ENCODE results near the gene TXNL4B. TPM values are rescaled to one million over a fixed set of nuclear protein-coding genes. Genes with fewer than 3 reads are reported as not detected.

The TXNL4B gene
- total and polyA plus RNA-seq, 12 donors, result 3.8 to 18.3 (median 10.0) TPM

- 69 to 86% (median 82%) methylated on average over 6 of the region's 6 CpGs for WGBS, 4 donors
- Histone ChIP-seq H3K9me3 (replicated peaks in 1 of 3) (no peaks in the 10 kb centered on the region), H3K27me3 (no peaks in the 10 kb centered on the region), H3K36me3 (replicated peaks in 1 of 2) (no peaks in the 10 kb centered on the region), H3K4me3 (no peak overlapping the region), H3K4me1 (replicated peaks in 1 of 2) (no peaks in the 10 kb centered on the region), H3K27ac (no peak overlapping the region)
- no peak for TF ChIP-seq POLR2A (IDR thresholded peaks at IDR 0.05)
- TF ChIP-seq CTCF (IDR thresholded peaks at IDR 0.05), result no peak
- DNase-seq, result no peak
- intact Hi-C loops (cut with DNase I), result no loop called here
Measured at GRCh38 chr16:72044296-72044695, 49.1 kb downstream of the TXNL4B start.

GRCh38 chr16:72043539-72043938, 49.9 kb downstream of the TXNL4B start:
- Histone ChIP-seq H3K27ac (no peak overlapping the region), H3K9me3 (replicated peaks in 1 of 3) (no peaks in the 10 kb centered on the region), H3K4me1 (replicated peaks in 1 of 2) (no peaks in the 10 kb centered on the region), H3K27me3 (no peaks in the 10 kb centered on the region), H3K36me3 (replicated peaks in 1 of 2) (no peaks in the 10 kb centered on the region), H3K4me3 (no peak overlapping the region)
- WGBS, 4 donors, result 86 to 100% (median 97%) methylated on average over 1 of the region's 1 CpG
- intact Hi-C loops (cut with DNase I), result no loop called here
- TF ChIP-seq CTCF (IDR thresholded peaks at IDR 0.05) (no peak), POLR2A (IDR thresholded peaks at IDR 0.05) (no peak)
- no peak for DNase-seq

DNA sequence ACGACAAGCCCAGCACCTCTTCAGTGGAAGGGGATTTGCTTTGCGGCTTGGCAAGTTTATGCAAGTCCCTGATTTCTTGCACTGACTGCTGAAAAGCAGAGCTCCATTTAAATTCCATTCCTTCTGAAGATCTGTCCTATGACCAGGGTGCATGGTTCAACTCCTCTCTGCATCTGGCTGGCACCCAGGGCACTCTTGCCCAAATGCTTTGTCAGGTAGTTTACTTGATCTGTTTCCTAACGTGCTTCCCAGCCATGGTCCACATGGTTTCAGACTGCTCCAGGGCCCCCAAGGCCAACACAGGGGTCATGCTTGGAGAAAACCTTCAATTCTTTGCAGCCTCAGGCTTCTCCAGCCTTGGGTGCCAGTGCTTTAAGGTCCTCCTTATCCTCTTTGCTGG, 50.4 kb downstream of the TXNL4B start:
- intact Hi-C loops (cut with DNase I), result no loop called here
- WGBS, 4 donors, result 62 to 96% (median 77%) methylated on average over 3 of the region's 3 CpGs
- H3K4me1 ChIP-seq (replicated peaks in 1 of 2), result no peaks in the 10 kb centered on the region
- H3K4me3 ChIP-seq, result no peak overlapping the region
- H3K36me3 ChIP-seq (replicated peaks in 1 of 2), result no peaks in the 10 kb centered on the region
- no peak overlapping the region for H3K27ac ChIP-seq
- TF ChIP-seq POLR2A (IDR thresholded peaks at IDR 0.05), result no peak
- no peak for TF ChIP-seq CTCF (IDR thresholded peaks at IDR 0.05)
- H3K27me3 ChIP-seq, result no peaks in the 10 kb centered on the region
- no peak for DNase-seq
- no peaks in the 10 kb centered on the region for H3K9me3 ChIP-seq (replicated peaks in 1 of 3)

- no peak for DNase-seq
- no peaks in the 10 kb centered on the region for H3K9me3 ChIP-seq (replicated peaks in 1 of 3)
- intact Hi-C loops (cut with DNase I), result no loop called here
- H3K4me3 ChIP-seq, result no peak overlapping the region
- no peak overlapping the region for H3K27ac ChIP-seq
- H3K4me1 ChIP-seq (replicated peaks in 1 of 2), result no peaks in the 10 kb centered on the region
- 57 to 76% (median 61%) methylated on average over 2 of the region's 2 CpGs for WGBS, 4 donors
- no peaks in the 10 kb centered on the region for H3K36me3 ChIP-seq (replicated peaks in 1 of 2)
- TF ChIP-seq POLR2A (IDR thresholded peaks at IDR 0.05) (no peak), CTCF (IDR thresholded peaks at IDR 0.05) (no peak)
- no peaks in the 10 kb centered on the region for H3K27me3 ChIP-seq
Measured at GRCh38 chr16:72042157-72042660, 51.2 kb downstream of the TXNL4B start.
